ENCODE data around the gene LPCAT1. TPM values are rescaled to one million over a fixed set of nuclear protein-coding genes. Genes with fewer than 3 reads are reported as not detected.

The LPCAT1 gene
- total RNA-seq, 1 donor from 2014 or later = 25.3 TPM

- peaks cover 3% of the 10 kb centered on the region for H3K36me3 ChIP-seq (ENCODE audit: control insufficient read depth, insufficient read depth, low read length)
- DNase-seq (ENCODE audit: low read depth) = no peak
- H3K27me3 ChIP-seq (ENCODE audit: control insufficient read depth, insufficient read depth, low read length) = no peaks in the 10 kb centered on the region
- H3K4me3 ChIP-seq (ENCODE audit: low read depth, low read length) = no peak overlapping the region
- no peak for TF ChIP-seq CTCF (IDR thresholded peaks at IDR 0.05; ENCODE audit: insufficient read depth, low read length, severe bottlenecking)
- no peak for FAIRE-seq
Measured at GRCh38 chr5:1512541-1513291, 11.0 kb downstream of the LPCAT1 start.

- H3K27me3 ChIP-seq (ENCODE audit: control insufficient read depth, insufficient read depth, low read length) = no peaks in the 10 kb centered on the region
- H3K36me3 ChIP-seq (ENCODE audit: control insufficient read depth, insufficient read depth, low read length) = peaks cover 2% of the 10 kb centered on the region
- DNase-seq (ENCODE audit: low read depth) (peak; percentile 52), FAIRE-seq (peak; percentile 28)
- TF ChIP-seq CTCF (IDR thresholded peaks at IDR 0.05; ENCODE audit: insufficient read depth, low read length, severe bottlenecking) = peak; percentile 61
- no peak overlapping the region for H3K4me3 ChIP-seq (ENCODE audit: low read depth, low read length)
Measured at GRCh38 chr5:1511651-1512540, 11.9 kb downstream of the LPCAT1 start.

GRCh38 chr5:1511048-1511447 lies 12.7 kb downstream of the LPCAT1 start:
- DNase-seq (ENCODE audit: low read depth) (no peak), FAIRE-seq (no peak)
- H3K4me3 ChIP-seq (ENCODE audit: low read depth, low read length) = no peak overlapping the region
- TF ChIP-seq CTCF (IDR thresholded peaks at IDR 0.05; ENCODE audit: insufficient read depth, low read length, severe bottlenecking) = no peak
- no peaks in the 10 kb centered on the region for H3K27me3 ChIP-seq (ENCODE audit: control insufficient read depth, insufficient read depth, low read length)
- H3K36me3 ChIP-seq (ENCODE audit: control insufficient read depth, insufficient read depth, low read length) = peaks cover 2% of the 10 kb centered on the region

GRCh38 chr5:1510631-1511030 lies 13.1 kb downstream of the LPCAT1 start:
- Histone ChIP-seq H3K27me3 (ENCODE audit: control insufficient read depth, insufficient read depth, low read length) (no peaks in the 10 kb centered on the region), H3K36me3 (ENCODE audit: control insufficient read depth, insufficient read depth, low read length) (peaks cover 2% of the 10 kb centered on the region), H3K4me3 (ENCODE audit: low read depth, low read length) (no peak overlapping the region)
- no peak for TF ChIP-seq CTCF (IDR thresholded peaks at IDR 0.05; ENCODE audit: insufficient read depth, low read length, severe bottlenecking)
- DNase-seq (ENCODE audit: low read depth) (no peak), FAIRE-seq (no peak)

- peaks cover 2% of the 10 kb centered on the region for H3K36me3 ChIP-seq (ENCODE audit: control insufficient read depth, insufficient read depth, low read length)
- DNase-seq (ENCODE audit: low read depth) = no peak
- no peak for FAIRE-seq
Measured at GRCh38 chr5:1510151-1510561, 13.6 kb downstream of the LPCAT1 start.

More at GRCh38 chr5:1510151-1510561, 13.6 kb downstream of the LPCAT1 start:
- no peak for TF ChIP-seq CTCF (IDR thresholded peaks at IDR 0.05; ENCODE audit: insufficient read depth, low read length, severe bottlenecking)
- Histone ChIP-seq H3K4me3 (ENCODE audit: low read depth, low read length) (no peak overlapping the region), H3K27me3 (ENCODE audit: control insufficient read depth, insufficient read depth, low read length) (no peaks in the 10 kb centered on the region)

Data from bronchial epithelial cell (primary cell).